Keratinocyte (primary cell): ENCODE data around the gene ZNF862. TPM values are rescaled to one million over a fixed set of nuclear protein-coding genes. Genes with fewer than 3 reads are reported as not detected.

Source experiments
- DNase-seq: peaks from one replicate; pipeline ENCODE4 v3.0.0-alpha.2; 2011; ENCODE audit warnings: low read depth, missing footprints, low spot score
- FAIRE-seq: peaks from 2 replicates; lab custom pipeline; 2011; peaks lifted over from hg19 to GRCh38; lab: Jason Lieb, UNC
- H2AFZ ChIP-seq: 2 replicates; pipeline ENCODE4 v1.6.0; 2012; ENCODE audit warnings: low read length, control low read depth, inconsistent platforms; ENCODE audit not compliant: control insufficient read depth
- H3K27ac ChIP-seq: 2 replicates; pipeline ENCODE4 v1.5.1; 2011; ENCODE audit warnings: low read length; ENCODE audit not compliant: control insufficient read depth, insufficient read depth
- H3K27me3 ChIP-seq: 3 replicates; pipeline ENCODE4 v1.6.0; 2011; ENCODE audit warnings: low read length; ENCODE audit not compliant: control insufficient read depth, insufficient read depth; ENCODE audit errors: extremely low read depth
- H3K36me3 ChIP-seq, 2 experiments: 2 replicates in 1 of 2; 3 replicates in 1 of 2; pipeline ENCODE4 v1.5.1; 2011; ENCODE audit warnings: low read length in 2 of 2, mild to moderate bottlenecking in 1 of 2; ENCODE audit not compliant: control insufficient read depth in 2 of 2, insufficient read depth in 2 of 2; ENCODE audit errors: extremely low read depth in 1 of 2
- H3K4me1 ChIP-seq: 3 replicates; pipeline ENCODE4 v1.5.1; 2011; ENCODE audit warnings: low read length; ENCODE audit not compliant: control insufficient read depth, insufficient read depth; ENCODE audit errors: extremely low read depth
- H3K4me2 ChIP-seq: 3 replicates; pipeline ENCODE4 v1.6.0; 2011; ENCODE audit warnings: low read depth, low read length; ENCODE audit not compliant: control insufficient read depth, insufficient read depth; ENCODE audit errors: extremely low read depth
- H3K4me3 ChIP-seq, 3 experiments: fragments of 200-600 bp in 1 of 3; sonication (generic) in 1 of 3; 2 replicates in 2 of 3; 3 replicates in 1 of 3; pipeline ENCODE4 v1.5.1; 2011 to 2016; ENCODE audit warnings: low read length in 3 of 3, mild to moderate bottlenecking in 3 of 3, control low read depth in 2 of 3, inconsistent platforms in 1 of 3, low read depth in 1 of 3, mixed read lengths in 1 of 3, mixed run types in 1 of 3, moderate library complexity in 1 of 3; ENCODE audit not compliant: control insufficient read depth in 2 of 3, insufficient read depth in 2 of 3; ENCODE audit errors: extremely low read depth in 1 of 3
- H3K79me2 ChIP-seq: 2 replicates; pipeline ENCODE4 v1.6.0; 2012; ENCODE audit warnings: low read length; ENCODE audit not compliant: control insufficient read depth, insufficient read depth
- H3K9ac ChIP-seq: 3 replicates; pipeline ENCODE4 v1.6.0; 2011; ENCODE audit warnings: low read length; ENCODE audit not compliant: control insufficient read depth, insufficient read depth; ENCODE audit errors: extremely low read depth
- H3K9me1 ChIP-seq: 3 replicates; pipeline ENCODE4 v1.6.0; 2011; ENCODE audit warnings: low read length; ENCODE audit not compliant: control insufficient read depth, insufficient read depth; ENCODE audit errors: extremely low read depth
- H3K9me3 ChIP-seq: 2 replicates; pipeline ENCODE4 v1.5.1; 2012; ENCODE audit warnings: low read depth, low read length; ENCODE audit not compliant: control insufficient read depth
- H4K20me1 ChIP-seq: 3 replicates; pipeline ENCODE4 v1.6.0; 2011; ENCODE audit warnings: low read length; ENCODE audit not compliant: control insufficient read depth, insufficient read depth; ENCODE audit errors: extremely low read depth
- EZH2 ChIP-seq: IDR thresholded peaks from one replicate; pipeline ENCODE4 v1.6.1; 2012; ENCODE audit warnings: inconsistent platforms, mild to moderate bottlenecking, low read length, moderate library complexity
- dilution Hi-C: fragments of 300-500 bp; cut with MboI; formaldehyde crosslinking; loops from one replicate; pipeline ENCODE4 v1.7.0; 2020; ENCODE audit warnings: low sequenced_read_pairs; ENCODE audit not compliant: extremely low pct_ligation_motif_present
- polyA plus RNA-seq, 5 experiments: library from polyadenylated mRNA; depleted of rRNA in 3 of 5; stranded (reverse) in 3 of 5; stranded (forward) in 1 of 5; unstranded in 1 of 5; fragments of >200 nt; gene quantifications; 1 replicate in 1 of 5; 2 replicates in 3 of 5; 3 replicates in 1 of 5; pipeline versions ENCODE4 v1.2.1 to v1.2.3, GENCODE V29; 2011 to 2012; ENCODE audit warnings: missing spikeins in 2 of 5, low read depth in 1 of 5, low replicate concordance in 1 of 5
- TF ChIP-seq, protein P1 (sequence below), 3 experiments: IDR thresholded peaks in 1 of 3; conservative IDR thresholded peaks in 1 of 3; optimal IDR thresholded peaks in 1 of 3; 2 replicates in 2 of 3; 3 replicates in 1 of 3; pipeline versions ENCODE3 to v1.5.1; 2011; ENCODE audit warnings: low read length in 3 of 3, mild to moderate bottlenecking in 3 of 3, moderate library complexity in 2 of 3, control low read depth in 1 of 3, inconsistent platforms in 1 of 3; ENCODE audit not compliant: insufficient read depth in 2 of 3; ENCODE audit errors: extremely low read depth in 1 of 3

ZNF862 gene
- polyA plus RNA-seq, 1 donor (not counting 4 experiments of a cell fraction or from before 2014, with no cell fraction given): 10.1 TPM

GRCh38 chr7:149869867-149870266, 31.7 kb downstream of the ZNF862 start:
- Histone ChIP-seq H3K4me1 (peaks cover 18% of the 10 kb centered on the region), H3K27me3 (no peaks in the 10 kb centered on the region), H3K9me1 (no peaks in the 10 kb centered on the region), H2AFZ (no peak overlapping the region), H3K9ac (no peak overlapping the region), H3K4me3 (no peak overlapping the region), H3K27ac (no peak overlapping the region), H3K9me3 (no peaks in the 10 kb centered on the region), H3K4me2 (no peak overlapping the region), H3K36me3 (no peaks in the 10 kb centered on the region), H3K79me2 (no peaks in the 10 kb centered on the region), H4K20me1 (no peaks in the 10 kb centered on the region)
- dilution Hi-C loops: no loop called here
- no peak for TF ChIP-seq EZH2
- TF ChIP-seq, protein P1, sequence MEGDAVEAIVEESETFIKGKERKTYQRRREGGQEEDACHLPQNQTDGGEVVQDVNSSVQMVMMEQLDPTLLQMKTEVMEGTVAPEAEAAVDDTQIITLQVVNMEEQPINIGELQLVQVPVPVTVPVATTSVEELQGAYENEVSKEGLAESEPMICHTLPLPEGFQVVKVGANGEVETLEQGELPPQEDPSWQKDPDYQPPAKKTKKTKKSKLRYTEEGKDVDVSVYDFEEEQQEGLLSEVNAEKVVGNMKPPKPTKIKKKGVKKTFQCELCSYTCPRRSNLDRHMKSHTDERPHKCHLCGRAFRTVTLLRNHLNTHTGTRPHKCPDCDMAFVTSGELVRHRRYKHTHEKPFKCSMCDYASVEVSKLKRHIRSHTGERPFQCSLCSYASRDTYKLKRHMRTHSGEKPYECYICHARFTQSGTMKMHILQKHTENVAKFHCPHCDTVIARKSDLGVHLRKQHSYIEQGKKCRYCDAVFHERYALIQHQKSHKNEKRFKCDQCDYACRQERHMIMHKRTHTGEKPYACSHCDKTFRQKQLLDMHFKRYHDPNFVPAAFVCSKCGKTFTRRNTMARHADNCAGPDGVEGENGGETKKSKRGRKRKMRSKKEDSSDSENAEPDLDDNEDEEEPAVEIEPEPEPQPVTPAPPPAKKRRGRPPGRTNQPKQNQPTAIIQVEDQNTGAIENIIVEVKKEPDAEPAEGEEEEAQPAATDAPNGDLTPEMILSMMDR (optimal IDR thresholded peaks at IDR 0.05 in 1 of 3, IDR thresholded peaks at IDR 0.05 in 1 of 3, conservative IDR thresholded peaks at IDR 0.05 in 1 of 3; ENCODE audit: extremely low read depth in 1 of 3, insufficient read depth in 2 of 3, low read length in 3 of 3): no peak
- no peak for FAIRE-seq
- DNase-seq: no peak

DNA sequence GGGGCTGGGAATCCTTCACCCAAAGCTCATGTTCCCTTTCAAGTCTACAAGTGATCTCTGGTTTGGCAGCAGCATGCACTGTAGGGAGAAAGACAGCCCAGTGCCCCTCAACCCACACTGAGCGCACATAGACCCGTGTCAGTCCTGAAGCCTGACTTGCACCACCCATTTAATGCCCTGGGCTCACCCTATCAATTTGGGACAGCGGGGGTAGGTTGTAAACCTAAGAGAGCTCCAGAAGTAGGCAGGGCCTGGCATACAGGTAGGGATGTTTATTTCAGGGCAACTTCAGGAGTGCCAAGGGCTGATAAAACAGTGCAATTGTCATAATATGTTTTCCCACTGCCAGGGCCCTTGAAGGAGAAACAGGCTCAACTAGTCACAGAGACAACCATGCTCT, 32.1 kb downstream of the ZNF862 start:
- no peak for FAIRE-seq

More for the DNA sequence above, 32.1 kb downstream of the ZNF862 start:
- H3K27ac ChIP-seq: no peak overlapping the region
- H3K79me2 ChIP-seq: no peaks in the 10 kb centered on the region
- DNase-seq: no peak
- no peak for TF ChIP-seq EZH2
- TF ChIP-seq, protein P1 (optimal IDR thresholded peaks at IDR 0.05 in 1 of 3, IDR thresholded peaks at IDR 0.05 in 1 of 3, conservative IDR thresholded peaks at IDR 0.05 in 1 of 3; ENCODE audit: extremely low read depth in 1 of 3, insufficient read depth in 2 of 3, low read length in 3 of 3): no peak
- no peak overlapping the region for H3K9ac ChIP-seq
- no peak overlapping the region for H3K4me2 ChIP-seq
- H2AFZ ChIP-seq: no peak overlapping the region
- H3K9me3 ChIP-seq: no peaks in the 10 kb centered on the region
- peaks cover 18% of the 10 kb centered on the region for H3K4me1 ChIP-seq
- no peaks in the 10 kb centered on the region for H3K9me1 ChIP-seq
- no peaks in the 10 kb centered on the region for H4K20me1 ChIP-seq
- no peaks in the 10 kb centered on the region for H3K36me3 ChIP-seq
- H3K4me3 ChIP-seq: no peak overlapping the region
- H3K27me3 ChIP-seq: no peaks in the 10 kb centered on the region
- dilution Hi-C loops: no loop called here
